Measurements from ENCODE around the gene GRK1. TPM values are rescaled to one million over a fixed set of nuclear protein-coding genes. Genes with fewer than 3 reads are reported as not detected.

The GRK1 gene
- total RNA-seq, 1 donor from 2014 or later = 1.1 TPM

- Mint-ChIP-seq H3K4me3 (ENCODE audit: low read depth) (no peak overlapping the region), H3K9me3 (ENCODE audit: low read depth) (peaks cover 3% of the 10 kb centered on the region), H3K27me3 (no peaks in the 10 kb centered on the region), H3K27ac (no peak overlapping the region), H3K4me1 (ENCODE audit: low read depth) (no peaks in the 10 kb centered on the region), H3K36me3 (ENCODE audit: insufficient read depth) (peaks cover 54% of the 10 kb centered on the region)
- DNase-seq (ENCODE audit: low spot score, unreplicated experiment) = no peak
- TF ChIP-seq CTCF (IDR thresholded peaks at IDR 0.05; ENCODE audit: unreplicated experiment) = no peak
These were observed 28.2 kb upstream of the GRK1 start for GRCh38 chr13:113638806-113639205.

DNA sequence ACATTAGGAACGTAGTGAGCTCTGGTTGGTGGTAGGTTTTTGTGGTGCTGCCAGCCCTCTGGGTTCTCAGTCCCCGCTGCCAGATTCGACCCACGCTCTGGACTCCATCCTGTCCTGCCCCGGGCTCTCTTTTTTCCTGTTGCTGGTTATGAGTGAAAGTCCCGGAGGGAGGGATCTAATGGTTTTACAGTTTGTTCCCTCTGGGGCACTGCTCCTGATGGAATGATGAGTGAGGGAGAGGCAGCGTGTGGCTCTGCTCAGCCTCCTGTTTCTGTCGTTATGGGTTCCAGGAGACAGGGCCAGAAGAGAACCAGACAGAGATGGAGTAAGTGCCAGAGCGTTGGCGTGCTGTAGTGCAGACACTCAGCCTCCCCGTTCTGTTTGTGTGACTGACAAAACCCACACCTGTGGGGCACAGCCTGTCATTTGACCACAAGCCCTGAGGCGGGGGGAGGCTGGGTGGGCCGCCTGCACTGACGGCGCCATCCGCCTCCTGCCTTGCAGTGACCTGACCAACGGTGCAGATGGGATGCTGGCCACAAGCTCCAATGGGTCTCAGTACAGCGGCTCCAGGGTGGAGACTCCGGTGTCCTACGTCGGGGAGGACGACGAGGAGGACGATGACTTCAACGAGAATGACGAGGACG is 27.3 kb upstream of the GRK1 start:
- Mint-ChIP-seq H3K36me3 (ENCODE audit: insufficient read depth) (peaks cover 54% of the 10 kb centered on the region), H3K27me3 (no peaks in the 10 kb centered on the region), H3K9me3 (ENCODE audit: low read depth) (peaks cover 3% of the 10 kb centered on the region), H3K4me1 (ENCODE audit: low read depth) (no peaks in the 10 kb centered on the region), H3K27ac (no peak overlapping the region), H3K4me3 (ENCODE audit: low read depth) (no peak overlapping the region)
- no peak for DNase-seq (ENCODE audit: low spot score, unreplicated experiment)
- TF ChIP-seq CTCF (IDR thresholded peaks at IDR 0.05; ENCODE audit: unreplicated experiment) = no peak

DNA sequence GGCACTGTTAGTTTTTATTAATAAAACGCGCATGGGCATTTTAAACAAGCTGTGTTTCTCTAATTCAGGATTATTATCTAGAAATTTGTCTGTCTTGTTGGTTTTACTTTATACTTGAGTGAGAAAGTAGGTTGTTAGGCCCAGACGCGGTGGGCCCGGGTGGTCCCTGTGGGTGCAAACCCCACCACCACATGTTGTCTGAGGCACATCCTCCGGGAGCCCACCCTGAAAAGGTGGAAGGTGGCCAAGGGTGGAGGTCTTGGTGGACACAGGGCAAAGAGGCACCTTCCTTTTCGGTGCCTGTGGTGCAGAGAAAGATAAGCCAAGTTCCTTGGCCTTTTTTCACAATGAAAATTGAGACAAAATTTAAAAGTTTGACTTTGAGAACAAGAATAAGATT is 25.6 kb upstream of the GRK1 start:
- Mint-ChIP-seq H3K36me3 (ENCODE audit: insufficient read depth) (peaks cover 47% of the 10 kb centered on the region), H3K27me3 (no peaks in the 10 kb centered on the region), H3K4me3 (ENCODE audit: low read depth) (no peak overlapping the region), H3K4me1 (ENCODE audit: low read depth) (no peaks in the 10 kb centered on the region), H3K27ac (no peak overlapping the region), H3K9me3 (ENCODE audit: low read depth) (peaks cover 3% of the 10 kb centered on the region)
- DNase-seq (ENCODE audit: low spot score, unreplicated experiment) = no peak
- TF ChIP-seq CTCF (IDR thresholded peaks at IDR 0.05; ENCODE audit: unreplicated experiment) = no peak

DNA sequence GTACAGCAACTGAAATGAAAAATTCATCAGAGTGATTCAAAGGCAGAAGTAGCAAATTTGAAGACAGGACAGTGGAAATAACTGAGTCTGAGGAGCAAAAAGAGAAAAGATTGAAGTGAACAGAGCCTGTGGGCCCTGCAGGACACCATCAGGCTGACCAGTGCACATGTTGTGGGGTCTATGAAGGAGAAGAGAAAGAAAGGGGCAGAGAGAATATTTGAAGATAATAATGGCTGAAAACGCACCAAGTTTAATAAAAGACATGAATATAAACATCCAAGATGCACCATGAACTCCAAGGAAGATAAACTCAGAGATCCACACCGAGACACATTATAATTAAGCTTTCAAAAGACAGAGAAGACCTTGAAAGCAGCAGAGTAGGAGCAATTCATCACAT is 24.5 kb upstream of the GRK1 start:
- Mint-ChIP-seq H3K27ac (no peak overlapping the region), H3K4me1 (ENCODE audit: low read depth) (no peaks in the 10 kb centered on the region), H3K9me3 (ENCODE audit: low read depth) (peaks cover 3% of the 10 kb centered on the region), H3K4me3 (ENCODE audit: low read depth) (no peak overlapping the region), H3K27me3 (no peaks in the 10 kb centered on the region), H3K36me3 (ENCODE audit: insufficient read depth) (peaks cover 42% of the 10 kb centered on the region)
- no peak for TF ChIP-seq CTCF (IDR thresholded peaks at IDR 0.05; ENCODE audit: unreplicated experiment)
- no peak for DNase-seq (ENCODE audit: low spot score, unreplicated experiment)

DNA sequence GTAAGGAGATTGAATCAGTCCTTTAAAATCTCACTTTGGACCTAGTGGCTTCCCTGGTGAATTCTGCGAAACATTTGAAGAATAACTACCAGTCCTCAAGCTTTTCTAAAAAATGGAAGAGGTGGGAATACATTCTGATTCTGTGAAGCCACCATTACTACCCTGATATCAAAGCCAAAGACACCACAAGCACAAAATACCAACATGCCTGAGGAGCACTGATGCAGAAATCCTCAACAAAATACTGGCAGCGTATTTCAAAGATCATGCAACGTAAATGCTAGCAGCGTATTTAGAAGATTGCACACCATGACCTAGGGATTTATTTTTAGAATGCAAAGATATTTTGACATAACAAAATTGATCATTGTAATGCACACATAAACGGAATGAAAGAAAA is 23.4 kb upstream of the GRK1 start:
- no peaks in the 10 kb centered on the region for H3K27me3 Mint-ChIP-seq
- no peaks in the 10 kb centered on the region for H3K4me1 Mint-ChIP-seq (ENCODE audit: low read depth)
- no peak for DNase-seq (ENCODE audit: low spot score, unreplicated experiment)
- no peak overlapping the region for H3K27ac Mint-ChIP-seq
- TF ChIP-seq CTCF (IDR thresholded peaks at IDR 0.05; ENCODE audit: unreplicated experiment) = no peak
- H3K4me3 Mint-ChIP-seq (ENCODE audit: low read depth) = no peak overlapping the region
- H3K9me3 Mint-ChIP-seq (ENCODE audit: low read depth) = peaks cover 3% of the 10 kb centered on the region
- peaks cover 47% of the 10 kb centered on the region for H3K36me3 Mint-ChIP-seq (ENCODE audit: insufficient read depth)

All from progenitor cell of endocrine pancreas (in vitro differentiated cells).